T-helper 2 cell treated with Interferon-gamma antibody and Interleukin-4, amounts not matched to agents 5 μg/mL and 100 μg/mL, for 36 hours (primary cell): ENCODE measurements around the gene TNRC6C.
"Not testable (repeated sequence)": the region's sequence is repeated elsewhere in the genome, so short reads cannot be mapped to it uniquely, and the experiment has no call there.

Experiments
- DNase-seq: peaks from one replicate; pipeline ENCODE4 v3.0.0; 2021; ENCODE audit warnings: low spot score
- H3K27ac Mint-ChIP-seq: one replicate; pipeline ENCODE4 v1.8.0; 2021; ENCODE audit warnings: mild to moderate bottlenecking, mixed read lengths
- H3K27me3 Mint-ChIP-seq: one replicate; pipeline ENCODE4 v1.8.0; 2021; ENCODE audit warnings: low read depth, mixed read lengths
- H3K36me3 Mint-ChIP-seq: one replicate; pipeline ENCODE4 v1.8.0; 2021; ENCODE audit warnings: low read depth, mixed read lengths
- H3K4me1 Mint-ChIP-seq: one replicate; pipeline ENCODE4 v1.8.0; 2021; ENCODE audit warnings: low read depth, mixed read lengths
- H3K4me3 Mint-ChIP-seq: one replicate; pipeline ENCODE4 v1.8.0; 2022; ENCODE audit warnings: mild to moderate bottlenecking, moderate library complexity, mixed read lengths
- H3K9me3 Mint-ChIP-seq: one replicate; pipeline ENCODE4 v1.8.0; 2021; ENCODE audit warnings: mixed read lengths

Gene TNRC6C

GRCh38 chr17:77925831-77926543, 32.5 kb upstream of the TNRC6C start:
- Mint-ChIP-seq H3K27me3 (peaks cover 15% of the 10 kb centered on the region), H3K36me3 (no peaks in the 10 kb centered on the region), H3K9me3 (no peaks in the 10 kb centered on the region), H3K4me1 (peaks cover 2% of the 10 kb centered on the region), H3K4me3 (no peak overlapping the region), H3K27ac (no peak overlapping the region)
- DNase-seq: no peak

GRCh38 chr17:77926981-77927380, 31.5 kb upstream of the TNRC6C start:
- Mint-ChIP-seq H3K4me1 (peaks cover 2% of the 10 kb centered on the region), H3K27me3 (peaks cover 13% of the 10 kb centered on the region), H3K36me3 (no peaks in the 10 kb centered on the region), H3K27ac (no peak overlapping the region), H3K9me3 (no peaks in the 10 kb centered on the region), H3K4me3 (no peak overlapping the region)
- no peak for DNase-seq

- Mint-ChIP-seq H3K27me3 (peaks cover 13% of the 10 kb centered on the region), H3K4me1 (peaks cover 2% of the 10 kb centered on the region), H3K9me3 (no peaks in the 10 kb centered on the region), H3K27ac (no peak overlapping the region), H3K36me3 (no peaks in the 10 kb centered on the region), H3K4me3 (no peak overlapping the region)
- DNase-seq: no peak
Measured at GRCh38 chr17:77927777-77928518, 30.6 kb upstream of the TNRC6C start.

GRCh38 chr17:77928519-77929179, 29.9 kb upstream of the TNRC6C start:
- no peak overlapping the region for H3K27ac Mint-ChIP-seq
- no peak for DNase-seq
- H3K27me3 Mint-ChIP-seq: peaks cover 18% of the 10 kb centered on the region
- no peak overlapping the region for H3K4me3 Mint-ChIP-seq
- no peaks in the 10 kb centered on the region for H3K36me3 Mint-ChIP-seq
- peaks cover 2% of the 10 kb centered on the region for H3K4me1 Mint-ChIP-seq
- H3K9me3 Mint-ChIP-seq: no peaks in the 10 kb centered on the region

DNA sequence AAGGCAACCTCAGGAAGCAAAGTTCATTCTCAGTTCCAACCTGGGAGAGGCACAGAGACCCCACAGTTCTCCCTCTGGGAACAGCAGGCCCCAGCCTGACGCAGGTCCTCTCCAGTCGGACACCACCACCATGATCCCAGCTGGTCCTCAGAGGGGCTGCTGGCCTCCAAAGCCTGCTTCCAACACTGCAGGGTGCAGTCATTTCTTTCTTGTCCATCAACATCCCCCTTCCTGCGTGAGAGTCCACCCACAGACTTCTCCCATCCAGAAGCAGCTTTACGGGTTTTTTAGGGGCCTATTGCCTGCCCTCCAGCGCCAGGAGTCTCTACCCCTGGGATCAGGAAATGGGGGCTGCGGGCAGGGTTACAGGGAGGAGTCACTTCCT, 29.3 kb upstream of the TNRC6C start:
- Mint-ChIP-seq H3K9me3 (no peaks in the 10 kb centered on the region), H3K36me3 (no peaks in the 10 kb centered on the region), H3K4me3 (no peak overlapping the region), H3K27me3 (peaks cover 20% of the 10 kb centered on the region), H3K4me1 (peaks cover 2% of the 10 kb centered on the region), H3K27ac (no peak overlapping the region)
- DNase-seq: no peak

DNA sequence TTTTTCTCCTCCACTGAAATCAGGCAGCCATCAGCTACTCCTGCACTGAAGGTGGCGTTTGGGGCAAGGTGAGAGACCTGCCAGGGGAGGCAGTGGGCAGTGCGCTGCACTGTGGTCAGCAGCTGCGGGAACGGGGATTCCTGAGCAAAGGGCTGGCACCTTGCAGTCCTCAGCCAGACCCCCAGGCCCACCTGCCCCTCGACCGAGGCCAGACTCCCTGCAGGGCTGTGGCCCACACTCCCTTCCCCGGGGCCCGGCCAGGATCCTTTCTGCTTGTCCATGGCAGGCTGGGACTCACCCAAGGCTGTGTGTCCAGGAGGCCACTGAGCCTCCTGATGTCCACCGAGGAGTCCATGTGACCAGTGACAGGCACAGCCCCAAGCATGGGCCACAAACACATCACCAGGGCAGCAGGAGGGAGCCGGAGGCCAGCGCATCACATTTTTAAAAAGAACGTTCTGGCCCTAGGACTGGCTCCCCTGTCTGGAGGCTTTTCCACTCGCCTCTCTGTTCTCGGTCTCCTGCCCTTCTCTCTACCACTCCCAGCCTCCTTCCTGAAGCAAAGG, 28.5 kb upstream of the TNRC6C start:
- Mint-ChIP-seq H3K27ac (no peak overlapping the region), H3K36me3 (no peaks in the 10 kb centered on the region), H3K4me3 (no peak overlapping the region), H3K9me3 (no peaks in the 10 kb centered on the region), H3K4me1 (peaks cover 2% of the 10 kb centered on the region), H3K27me3 (peaks cover 26% of the 10 kb centered on the region)
- no peak for DNase-seq

DNA sequence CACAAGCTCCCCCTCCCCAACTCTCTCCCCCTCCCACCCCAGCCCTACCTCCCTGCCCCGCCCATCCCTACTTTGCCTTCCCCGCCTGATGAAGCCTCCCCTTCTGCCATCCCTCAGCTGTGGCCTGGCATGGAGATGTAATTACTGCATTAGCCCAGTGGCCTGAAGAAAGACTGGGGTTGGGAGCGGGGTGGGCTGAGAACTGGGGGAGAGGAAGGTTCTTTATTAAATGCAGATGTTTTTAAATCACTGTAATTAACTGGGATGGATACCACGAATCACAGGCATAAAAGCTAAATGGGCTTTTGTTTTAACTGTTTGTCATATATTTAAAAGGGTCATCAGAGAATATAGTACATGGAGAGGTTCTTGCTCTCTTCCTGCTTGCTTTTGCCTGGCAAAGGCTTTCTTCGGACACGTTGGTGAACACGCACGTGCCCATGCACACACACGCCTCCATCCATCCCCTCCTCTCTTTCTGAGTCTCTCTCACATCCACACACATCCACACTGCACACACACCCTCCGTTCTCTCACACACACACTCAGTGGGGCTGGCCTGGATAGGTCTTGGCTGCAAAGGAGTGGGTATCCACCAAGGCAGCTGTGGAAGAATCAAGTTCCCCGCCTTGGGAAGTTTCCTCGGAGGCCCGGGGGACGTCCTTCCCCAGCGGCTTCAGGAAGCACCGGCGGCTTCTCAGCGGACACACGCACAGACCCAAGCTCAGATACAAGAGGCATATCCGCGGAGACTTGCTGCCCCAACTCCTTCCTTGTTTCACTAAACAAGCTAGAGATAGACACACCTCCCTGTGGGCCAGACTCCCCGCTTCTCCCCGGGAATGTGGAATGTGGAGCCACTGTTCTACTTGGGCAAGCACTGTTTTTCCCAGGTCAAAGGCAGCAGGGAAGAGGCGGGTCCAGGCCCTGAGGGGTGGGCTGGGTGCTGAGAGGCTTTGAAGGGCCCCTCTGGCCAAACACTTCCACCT, 27.4 kb upstream of the TNRC6C start:
- no peak overlapping the region for H3K4me3 Mint-ChIP-seq
- peaks cover 4% of the 10 kb centered on the region for H3K4me1 Mint-ChIP-seq
- H3K9me3 Mint-ChIP-seq: no peaks in the 10 kb centered on the region
- peaks cover 30% of the 10 kb centered on the region for H3K27me3 Mint-ChIP-seq
- H3K36me3 Mint-ChIP-seq: no peaks in the 10 kb centered on the region
- DNase-seq: no peak
- peak overlapping the region; percentile 1 for H3K27ac Mint-ChIP-seq

DNA sequence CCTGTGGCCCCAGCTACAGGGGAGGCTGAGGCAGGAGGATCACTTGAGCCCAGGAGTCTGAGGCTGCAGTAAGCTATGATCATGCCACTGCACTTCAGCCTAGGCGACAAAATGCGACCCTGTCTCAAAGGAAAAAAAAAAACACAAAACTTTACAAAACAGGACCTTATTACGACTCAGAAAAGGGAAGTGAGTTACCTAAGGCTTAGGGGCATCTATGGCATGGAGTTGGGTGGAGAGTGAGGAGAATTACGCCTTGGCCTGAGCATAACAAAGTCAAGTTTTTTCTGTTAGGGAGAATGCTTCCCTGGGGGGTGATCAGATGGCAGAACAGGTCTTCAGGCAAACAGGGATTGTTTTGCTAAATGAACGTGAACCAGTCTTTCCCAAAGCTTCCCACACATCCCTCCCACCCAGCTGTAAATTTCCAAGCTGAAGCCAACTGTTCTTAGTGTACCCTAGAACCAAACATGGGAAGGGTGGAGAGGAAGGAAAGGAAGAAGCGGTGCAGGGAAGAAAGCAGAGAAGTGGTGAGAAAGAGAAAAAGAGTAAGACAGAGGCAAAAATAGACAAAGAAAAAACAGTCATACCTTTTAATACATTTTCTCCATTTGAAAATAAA, 24.6 kb upstream of the TNRC6C start:
- Mint-ChIP-seq H3K9me3 (no peaks in the 10 kb centered on the region), H3K4me3 (no peak overlapping the region), H3K27ac (no peak overlapping the region), H3K36me3 (no peaks in the 10 kb centered on the region), H3K4me1 (peaks cover 2% of the 10 kb centered on the region), H3K27me3 (peaks cover 27% of the 10 kb centered on the region)
- no peak for DNase-seq

DNA sequence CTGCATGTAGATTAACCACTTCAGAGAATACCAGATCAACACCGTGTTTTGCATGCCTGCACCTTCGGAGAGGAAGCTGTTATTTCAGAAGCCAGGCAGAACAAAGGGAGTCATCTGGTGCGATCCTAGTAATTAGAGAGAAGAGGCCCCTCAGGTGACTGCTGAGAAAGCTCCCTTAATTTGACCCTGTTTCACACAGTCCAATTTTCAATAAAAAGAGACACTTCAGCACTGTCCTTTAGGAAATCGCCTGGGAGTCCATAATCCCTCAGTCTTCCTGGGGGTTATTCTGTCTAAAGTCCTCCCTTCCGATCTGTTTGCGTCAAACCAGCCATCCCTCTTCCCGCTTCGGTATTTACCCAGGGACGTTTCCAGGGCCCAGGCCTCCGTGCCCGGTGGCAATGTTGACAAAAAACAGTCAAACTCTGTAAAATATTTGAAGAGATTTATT, 23.4 kb upstream of the TNRC6C start:
- Mint-ChIP-seq H3K9me3 (no peaks in the 10 kb centered on the region), H3K27ac (no peak overlapping the region), H3K4me1 (peaks cover 2% of the 10 kb centered on the region), H3K27me3 (peaks cover 29% of the 10 kb centered on the region), H3K4me3 (no peak overlapping the region), H3K36me3 (no peaks in the 10 kb centered on the region)
- DNase-seq: no peak

- H3K27ac Mint-ChIP-seq, H3K36me3 Mint-ChIP-seq, H3K4me1 Mint-ChIP-seq, H3K9me3 Mint-ChIP-seq, DNase-seq, H3K4me3 Mint-ChIP-seq: not testable (repeated sequence)
- peaks cover 32% of the 10 kb centered on the region for H3K27me3 Mint-ChIP-seq
Measured at GRCh38 chr17:77935744-77936143, 22.8 kb upstream of the TNRC6C start.

DNA sequence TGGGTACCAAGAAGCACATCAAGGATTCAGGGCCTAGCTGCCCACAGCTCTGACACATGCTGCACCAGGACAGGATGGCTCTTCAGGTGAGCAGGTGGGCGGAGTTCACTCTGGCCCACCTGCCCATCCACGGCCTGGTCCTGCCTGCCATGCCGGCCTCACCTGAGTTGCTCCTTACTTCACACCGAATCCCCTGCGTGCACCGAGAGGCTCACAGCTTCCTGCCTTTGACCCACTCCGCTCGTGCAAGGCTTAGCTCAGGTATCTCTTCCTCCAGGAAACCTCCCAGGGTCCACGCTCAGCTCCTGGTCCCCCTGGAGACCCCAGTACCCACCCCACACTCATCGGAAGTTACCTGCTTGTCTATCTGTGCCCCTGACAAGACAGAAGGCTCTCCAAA, 21.6 kb upstream of the TNRC6C start:
- peaks cover 2% of the 10 kb centered on the region for H3K4me1 Mint-ChIP-seq
- no peak overlapping the region for H3K27ac Mint-ChIP-seq
- H3K4me3 Mint-ChIP-seq: no peak overlapping the region

DNA sequence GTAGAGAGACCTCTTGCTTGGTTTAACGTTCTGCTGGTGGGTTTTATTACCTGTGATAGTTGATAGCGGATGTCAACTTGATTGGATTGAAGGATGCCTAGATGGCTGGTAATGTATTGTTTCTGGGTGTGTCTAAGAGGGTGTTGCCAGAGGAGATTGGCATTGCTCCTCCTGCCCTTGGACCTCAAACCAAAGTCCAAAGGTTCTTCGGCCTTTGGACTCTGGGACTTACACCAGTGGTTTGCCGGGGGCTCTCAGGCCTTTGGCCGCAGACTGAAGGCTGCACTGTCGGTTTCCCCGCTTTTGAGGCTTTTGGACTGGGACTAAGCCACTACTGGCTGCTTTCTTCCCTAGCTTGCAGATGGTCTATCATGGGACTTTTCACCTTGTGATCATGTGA, 17.5 kb upstream of the TNRC6C start:
- Mint-ChIP-seq H3K4me1 (no peaks in the 10 kb centered on the region), H3K36me3 (no peaks in the 10 kb centered on the region), H3K4me3 (no peak overlapping the region), H3K9me3 (no peaks in the 10 kb centered on the region), H3K27ac (no peak overlapping the region), H3K27me3 (peaks cover 22% of the 10 kb centered on the region)
- DNase-seq: no peak

More for the DNA sequence above, 21.6 kb upstream of the TNRC6C start:
- peaks cover 35% of the 10 kb centered on the region for H3K27me3 Mint-ChIP-seq
- H3K36me3 Mint-ChIP-seq: no peaks in the 10 kb centered on the region
- no peak for DNase-seq
- H3K9me3 Mint-ChIP-seq: no peaks in the 10 kb centered on the region
